Measurements from ENCODE around the gene SLX4IP.

GRCh38 chr20:10655720-10656669 is 220.9 kb downstream of the SLX4IP start:
- TF ChIP-seq POLR2AphosphoS5 (IDR thresholded peaks at IDR 0.05) (no peak), CTCF (IDR thresholded peaks at IDR 0.05) (no peak), POLR2A (IDR thresholded peaks at IDR 0.05) (no peak)
